GM19238 (cell line): Measurements from ENCODE around the gene GLS2.
A peak's percentile ranks its signal among the peaks of the same experiment; 100 is the strongest.
"Not testable (repeated sequence)": the region's sequence is repeated elsewhere in the genome, so short reads cannot be mapped to it uniquely, and the experiment has no call there.

Source experiments
- DNase-seq: peaks from one replicate; pipeline ENCODE4 v3.0.0; 2011; ENCODE audit warnings: low spot score; ENCODE audit not compliant: insufficient read length

Gene GLS2

GRCh38 chr12:56488041-56488955 lies at the start of gene GLS2:
GLS2 (minus strand) TSS chr12:56488161; CDS start chr12:56488118, 43 bp downstream.
- DNase-seq, result peak; percentile 88

GRCh38 chr12:56537546-56537945 lies 49.6 kb upstream of the GLS2 start:
- no peak for DNase-seq

GRCh38 chr12:56530390-56531055 lies 42.6 kb upstream of the GLS2 start:
- no peak for DNase-seq

GRCh38 chr12:56529656-56530055 lies 41.7 kb upstream of the GLS2 start:
- no peak for DNase-seq

GRCh38 chr12:56528846-56529245 lies 40.9 kb upstream of the GLS2 start:
- no peak for DNase-seq

- no peak for DNase-seq
Observed at GRCh38 chr12:56522411-56523193, 34.6 kb upstream of the GLS2 start.

- DNase-seq, result peak; percentile 18
Observed at GRCh38 chr12:56521590-56522371, 33.8 kb upstream of the GLS2 start, which contains the start of gene RBMS2. RBMS2 (plus strand) TSS chr12:56521820; CDS start chr12:56522024, 204 bp downstream.

- no peak for DNase-seq
Observed at GRCh38 chr12:56521209-56521589, 33.2 kb upstream of the GLS2 start.

- no peak for DNase-seq
Observed at GRCh38 chr12:56520506-56520905, 32.5 kb upstream of the GLS2 start.

GRCh38 chr12:56520048-56520447 lies 32.1 kb upstream of the GLS2 start:
- no peak for DNase-seq

- DNase-seq, result no peak
Observed at GRCh38 chr12:56518570-56518969, 30.6 kb upstream of the GLS2 start.

GRCh38 chr12:56517854-56518253 lies 29.9 kb upstream of the GLS2 start:
- no peak for DNase-seq

GRCh38 chr12:56514014-56514318 lies 26.0 kb upstream of the GLS2 start:
- DNase-seq, result not testable (repeated sequence)

GRCh38 chr12:56510786-56511185 lies 22.8 kb upstream of the GLS2 start:
- no peak for DNase-seq

GRCh38 chr12:56499879-56500278 lies 11.9 kb upstream of the GLS2 start:
- not testable (repeated sequence) for DNase-seq

- not testable (repeated sequence) for DNase-seq
Observed at GRCh38 chr12:56499452-56499851, 11.5 kb upstream of the GLS2 start.

GRCh38 chr12:56498126-56498902 lies 10.4 kb upstream of the GLS2 start:
- DNase-seq, result not testable (repeated sequence)

GRCh38 chr12:56496704-56497103 lies 8.7 kb upstream of the GLS2 start:
- DNase-seq, result not testable (repeated sequence)

- DNase-seq, result not testable (repeated sequence)
Observed at GRCh38 chr12:56494481-56494880, 6.5 kb upstream of the GLS2 start.

- DNase-seq, result not testable (repeated sequence)
Observed at GRCh38 chr12:56494106-56494415, 6.1 kb upstream of the GLS2 start.
